CD4-positive, alpha-beta T cell treated with Interleukin-6 for 4 hours (primary cell): ENCODE data around the gene TRIM5.
A peak's percentile ranks its signal among the peaks of the same experiment; 100 is the strongest.
"Not testable (repeated sequence)": the region's sequence is repeated elsewhere in the genome, so short reads cannot be mapped to it uniquely, and the experiment has no call there.

Experiments used
- DNase-seq: peaks from one replicate; pipeline ENCODE4 v3.0.0-alpha.2; 2020; ENCODE audit warnings: mixed read lengths

TRIM5 gene, protein sequence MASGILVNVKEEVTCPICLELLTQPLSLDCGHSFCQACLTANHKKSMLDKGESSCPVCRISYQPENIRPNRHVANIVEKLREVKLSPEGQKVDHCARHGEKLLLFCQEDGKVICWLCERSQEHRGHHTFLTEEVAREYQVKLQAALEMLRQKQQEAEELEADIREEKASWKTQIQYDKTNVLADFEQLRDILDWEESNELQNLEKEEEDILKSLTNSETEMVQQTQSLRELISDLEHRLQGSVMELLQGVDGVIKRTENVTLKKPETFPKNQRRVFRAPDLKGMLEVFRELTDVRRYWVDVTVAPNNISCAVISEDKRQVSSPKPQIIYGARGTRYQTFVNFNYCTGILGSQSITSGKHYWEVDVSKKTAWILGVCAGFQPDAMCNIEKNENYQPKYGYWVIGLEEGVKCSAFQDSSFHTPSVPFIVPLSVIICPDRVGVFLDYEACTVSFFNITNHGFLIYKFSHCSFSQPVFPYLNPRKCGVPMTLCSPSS

DNA sequence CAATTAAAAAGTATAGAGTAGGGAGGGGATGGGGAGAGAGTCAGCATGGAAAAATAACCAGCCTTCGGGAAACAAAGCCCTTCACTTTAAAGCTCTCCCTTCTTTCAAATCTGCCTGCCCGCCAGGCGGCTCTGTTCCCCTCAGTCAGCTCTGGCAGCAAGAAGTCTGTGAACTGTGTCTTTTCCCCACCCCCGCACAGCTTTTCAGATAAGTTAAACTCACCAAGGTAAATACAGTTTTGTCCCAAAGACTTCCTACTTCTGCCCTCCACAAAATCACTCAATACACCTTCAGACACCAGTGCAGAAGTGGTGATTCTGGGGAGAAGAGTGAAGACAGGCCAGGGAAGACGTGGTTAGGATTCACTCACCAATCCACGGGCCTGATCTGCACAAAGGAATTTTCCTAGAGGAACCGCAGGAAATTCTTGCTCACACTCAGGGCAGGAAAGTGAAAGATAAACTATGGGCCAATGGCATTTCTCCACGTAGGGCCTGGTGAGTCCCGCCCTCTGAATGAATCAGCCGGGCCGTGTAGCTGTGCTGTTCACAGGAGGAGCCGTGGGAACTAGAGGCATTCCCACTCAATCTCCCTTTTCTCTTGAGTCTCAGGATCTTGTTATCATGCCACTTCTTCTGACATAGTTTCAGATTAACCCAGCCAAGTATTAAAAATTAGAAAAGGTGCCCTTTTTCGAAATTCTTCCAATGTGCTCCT, at the start of gene TRIM5:
Gene TRIM5, minus strand, starts transcription at position 429 of the 717 bp plus-strand sequence. CDS start 4,897 bp downstream, outside the sequence.
- peak; percentile 86 for DNase-seq

DNA sequence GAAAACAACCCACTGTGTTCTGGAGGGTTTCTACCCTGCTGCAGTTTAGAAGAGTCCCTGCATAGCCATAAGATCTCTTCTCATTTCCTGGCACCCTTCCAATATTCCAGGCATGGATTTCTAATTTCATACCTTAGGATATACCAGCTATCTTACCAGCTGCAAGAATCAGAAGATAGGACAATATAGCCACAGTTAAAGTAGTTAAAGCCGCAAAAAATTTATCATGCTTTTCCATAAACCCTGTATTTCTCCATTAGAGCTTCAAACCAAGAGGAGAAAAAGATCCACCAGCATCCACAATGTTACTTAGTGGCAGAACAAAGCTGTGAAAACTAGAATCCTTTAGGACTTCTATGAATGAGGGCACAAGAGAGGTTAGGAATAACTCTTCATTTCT, 42.8 kb upstream of the TRIM5 start:
- no peak for DNase-seq

DNA sequence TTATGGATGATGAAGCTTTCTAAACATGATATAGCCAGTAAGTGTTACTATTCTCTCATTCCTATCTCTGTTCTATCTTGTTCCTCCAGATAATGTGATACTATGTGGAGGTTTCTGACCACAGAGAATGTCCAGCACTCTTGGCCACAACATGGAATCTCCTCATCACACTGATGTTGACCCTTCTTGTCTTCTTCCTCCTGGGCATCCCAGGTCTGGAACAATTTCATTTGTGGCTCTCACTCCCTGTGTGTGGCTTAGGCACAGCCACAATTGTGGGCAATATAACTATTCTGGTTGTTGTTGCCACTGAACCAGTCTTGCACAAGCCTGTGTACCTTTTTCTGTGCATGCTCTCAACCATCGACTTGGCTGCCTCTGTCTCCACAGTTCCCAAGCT, 41.5 kb upstream of the TRIM5 start:
- no peak for DNase-seq

DNA sequence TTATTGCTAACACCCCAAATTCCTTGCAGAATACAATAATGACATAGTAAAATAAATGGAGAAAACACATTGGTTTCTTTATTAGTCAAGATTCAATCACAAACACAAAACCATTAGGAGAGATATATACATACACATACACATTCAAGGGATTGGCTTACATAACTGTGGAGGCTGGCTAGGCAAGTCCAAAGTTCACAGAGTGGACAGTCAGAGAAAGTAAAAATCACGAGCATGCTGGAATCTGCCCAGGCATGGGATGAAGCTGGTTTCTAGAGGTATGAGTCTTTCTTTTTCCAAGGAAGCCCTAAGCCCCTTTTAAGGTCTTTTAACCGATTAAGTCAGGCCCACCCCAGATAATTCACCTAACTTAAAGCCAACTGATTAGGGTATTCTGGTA, 37.7 kb upstream of the TRIM5 start:
- DNase-seq: no peak

DNA sequence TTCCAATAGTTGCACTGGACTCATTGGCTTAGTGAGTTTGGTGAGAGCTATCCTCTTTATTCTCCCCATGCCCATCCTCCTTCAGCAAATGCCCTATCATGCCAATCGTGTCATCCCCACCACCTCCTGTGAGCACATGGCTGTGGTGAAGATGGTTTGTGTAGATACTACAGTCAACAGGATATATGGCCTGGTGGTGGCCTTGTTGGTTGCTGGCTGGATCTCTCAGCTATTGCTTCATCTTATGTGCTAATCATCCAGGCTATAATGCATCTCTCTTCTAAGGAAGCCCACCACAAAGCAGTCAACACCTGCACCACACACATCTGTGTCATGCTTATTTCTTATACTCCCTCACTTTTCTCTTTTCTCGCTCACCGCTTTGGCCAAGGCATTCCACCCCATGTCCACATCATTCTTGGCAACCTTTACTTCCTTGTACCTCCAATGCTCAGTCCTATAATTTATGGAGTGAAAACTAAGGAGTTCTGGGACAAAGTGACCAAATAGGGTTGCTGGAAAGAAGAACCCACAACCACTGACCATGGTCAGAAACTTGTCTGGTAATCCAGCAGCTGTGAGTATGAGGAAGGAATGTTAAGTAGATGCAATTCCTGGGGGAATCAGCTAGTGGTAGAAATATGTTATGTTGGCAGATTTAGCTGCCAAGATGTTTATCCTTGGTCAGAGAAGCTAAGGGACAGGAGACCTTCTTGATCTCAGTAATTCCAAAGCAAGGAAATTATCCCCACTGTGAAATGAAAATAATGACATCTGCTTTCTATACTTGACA, 35.0 kb upstream of the TRIM5 start:
- DNase-seq: no peak

DNA sequence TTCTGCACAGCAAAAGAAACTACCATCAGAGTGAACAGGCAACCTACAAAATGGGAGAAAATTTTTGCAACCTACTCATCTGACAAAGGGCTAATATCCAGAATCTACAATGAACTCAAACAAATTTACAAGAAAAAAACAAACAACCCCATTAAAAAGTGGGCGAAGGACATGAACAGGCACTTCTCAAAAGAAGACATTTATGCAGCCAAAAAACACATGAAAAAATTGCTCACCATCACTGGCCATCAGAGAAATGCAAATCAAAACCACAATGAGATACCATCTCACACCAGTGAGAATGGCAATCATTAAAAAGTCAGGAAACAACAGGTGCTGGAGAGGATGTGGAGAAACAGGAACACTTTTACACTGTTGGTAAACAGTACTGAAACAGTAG, 31.6 kb upstream of the TRIM5 start:
- DNase-seq: not testable (repeated sequence)

DNA sequence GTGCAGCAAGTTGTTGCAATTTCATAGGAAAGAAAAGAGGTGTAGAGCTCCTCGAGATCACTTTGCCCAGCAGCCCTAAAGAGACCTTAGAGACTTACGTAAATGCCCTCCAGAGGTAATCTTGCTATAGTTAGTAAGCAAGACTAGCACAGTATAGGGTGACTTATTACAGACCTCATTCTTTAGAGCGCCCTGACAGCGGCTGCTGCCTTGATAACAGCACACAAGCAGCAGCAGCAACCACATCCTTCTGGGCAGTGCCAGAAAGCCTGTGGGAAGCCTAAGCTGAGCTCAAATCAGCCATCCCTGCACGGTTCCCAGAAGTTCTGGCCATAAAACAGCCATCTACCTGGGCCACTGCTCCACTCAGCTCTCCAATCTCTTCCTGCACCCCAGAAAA, 28.8 kb upstream of the TRIM5 start:
- no peak for DNase-seq

DNA sequence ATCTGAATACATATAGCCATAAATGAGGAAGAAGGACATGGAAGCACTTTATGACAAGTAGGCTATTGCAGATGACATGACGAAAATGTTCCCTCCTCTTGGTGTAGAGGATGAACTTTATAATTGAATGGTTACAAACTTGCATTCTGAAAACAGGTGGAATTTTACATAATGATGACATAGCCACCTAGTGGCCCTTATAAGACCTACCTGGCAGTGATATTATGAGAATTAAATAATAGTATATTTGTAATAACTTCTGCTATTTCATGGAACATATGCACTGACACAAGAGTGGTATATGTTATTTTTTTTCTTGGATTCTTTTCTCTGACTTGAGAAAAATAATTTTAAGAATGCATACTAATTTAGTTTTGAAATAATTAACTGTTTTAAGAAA, 27.6 kb upstream of the TRIM5 start:
- DNase-seq: no peak

DNA sequence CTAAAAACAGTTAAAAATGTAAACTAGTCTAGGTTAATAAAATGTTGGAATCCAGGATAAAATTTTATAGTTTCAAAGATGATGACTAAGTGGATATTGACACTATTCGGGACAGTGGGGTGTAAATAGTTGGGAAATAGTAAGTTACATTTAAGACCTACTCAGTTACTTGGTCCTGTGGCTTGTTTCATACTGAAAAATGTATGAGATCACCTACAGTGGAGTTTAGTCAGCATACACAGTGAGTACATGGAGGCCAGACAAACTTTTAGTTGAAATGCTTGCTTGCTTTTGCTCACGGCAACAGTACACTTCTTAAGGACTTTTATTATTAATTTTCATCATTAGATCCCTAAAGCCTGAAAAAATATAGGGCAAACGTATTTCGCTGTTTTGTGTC, 20.8 kb upstream of the TRIM5 start:
- DNase-seq: no peak

DNA sequence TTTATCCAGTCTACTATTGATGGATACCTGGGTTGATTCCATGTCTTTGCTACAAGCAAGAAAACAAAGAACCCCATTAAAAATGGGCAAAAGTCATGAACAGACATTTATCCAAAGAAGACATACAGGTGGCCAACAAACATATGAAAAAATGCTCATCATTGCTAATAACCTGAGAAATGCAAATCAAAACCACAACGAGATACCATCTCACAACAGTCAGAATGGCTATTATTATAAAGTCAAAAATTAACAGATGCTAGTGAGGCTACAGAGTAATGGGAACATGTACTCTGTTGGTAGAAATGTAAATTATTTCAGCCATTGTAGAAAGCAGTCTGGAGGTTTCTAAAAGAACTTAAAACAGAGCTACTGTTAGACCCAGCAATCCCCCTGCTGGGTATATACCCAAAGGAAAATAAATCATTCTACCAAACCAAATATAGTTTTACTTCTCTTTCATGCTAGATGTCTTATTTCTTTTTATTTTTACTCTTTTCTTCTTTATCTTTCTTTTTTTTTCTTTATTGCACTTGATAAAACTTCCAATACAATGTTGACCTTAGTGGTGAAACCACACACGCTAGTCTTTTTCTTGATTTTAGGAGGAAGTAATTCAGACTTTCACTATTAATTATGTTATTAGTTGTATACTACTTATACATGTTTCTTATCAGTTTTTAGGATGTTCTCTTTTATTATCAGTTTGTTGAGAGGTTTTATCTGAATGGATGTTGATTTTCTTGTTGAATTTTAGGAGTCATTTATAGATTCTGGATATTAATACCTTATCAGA, 19.1 kb upstream of the TRIM5 start:
- DNase-seq: no peak

DNA sequence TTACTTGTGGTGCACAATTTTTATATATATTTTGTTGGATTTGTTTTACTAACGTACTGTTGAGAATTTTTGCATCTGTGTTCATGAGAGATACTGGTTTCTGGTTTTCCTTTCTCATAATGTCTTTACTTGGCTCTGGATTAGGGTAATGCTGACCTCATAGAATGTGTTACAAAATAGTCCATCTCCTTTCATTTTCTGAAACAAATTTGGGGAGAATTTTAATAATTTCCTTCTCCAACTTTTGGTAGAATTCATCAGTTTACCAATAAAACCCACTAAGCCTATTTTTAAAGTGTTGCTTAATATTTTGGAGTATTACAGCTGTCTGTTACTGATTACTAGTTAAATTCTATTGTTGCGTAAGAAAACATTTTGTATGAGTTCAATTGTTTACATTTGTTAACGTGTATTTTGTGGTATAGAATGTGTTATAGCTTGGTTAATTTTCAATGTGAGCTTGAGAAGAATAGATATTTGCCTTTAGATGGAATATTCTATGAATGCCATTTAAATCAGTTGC, 16.2 kb upstream of the TRIM5 start:
- no peak for DNase-seq

DNA sequence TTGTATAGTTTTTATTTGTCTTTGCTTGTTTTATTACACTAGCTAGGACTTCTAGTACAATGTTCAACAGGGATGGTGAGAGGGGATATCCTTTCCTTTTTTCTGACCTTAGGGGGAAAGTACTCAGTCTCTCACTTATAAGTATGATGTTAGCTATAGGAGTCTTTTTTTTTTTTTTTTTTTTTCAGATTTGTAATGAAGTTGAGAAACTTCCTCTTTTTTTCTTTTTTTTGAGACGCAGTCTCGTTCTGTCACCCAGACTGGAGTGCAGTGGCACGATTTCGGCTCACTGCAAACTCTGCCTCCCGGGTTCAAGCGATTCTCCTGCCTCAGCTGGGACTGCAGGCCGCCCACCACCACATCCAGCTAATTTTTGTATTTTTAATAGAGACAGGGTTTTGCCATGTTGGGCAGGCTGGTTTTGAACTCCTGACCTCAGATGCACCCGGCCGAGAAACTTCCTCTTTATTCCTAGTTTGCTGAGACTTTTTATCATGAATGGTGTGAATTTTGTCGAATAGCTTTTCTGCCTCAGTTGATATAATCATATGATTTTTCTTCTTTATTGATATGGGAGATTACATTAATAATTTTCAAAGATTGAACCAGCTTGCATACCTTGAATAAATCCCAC, 15.7 kb upstream of the TRIM5 start:
- DNase-seq: no peak

DNA sequence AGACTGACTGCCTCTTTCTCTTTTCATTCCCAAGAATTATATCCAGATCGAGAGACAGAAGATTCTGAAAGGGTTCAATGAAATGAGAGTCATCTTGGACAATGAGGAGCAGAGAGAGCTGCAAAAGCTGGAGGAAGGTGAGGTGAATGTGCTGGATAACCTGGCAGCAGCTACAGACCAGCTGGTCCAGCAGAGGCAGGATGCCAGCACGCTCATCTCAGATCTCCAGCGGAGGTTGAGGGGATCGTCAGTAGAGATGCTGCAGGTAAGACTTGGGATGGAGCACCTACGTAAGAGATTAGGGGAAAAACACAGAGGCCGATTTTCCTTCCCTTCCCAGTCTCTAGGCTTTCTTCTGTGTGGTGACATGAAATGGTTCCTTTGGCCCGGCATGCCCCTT, 13.4 kb upstream of the TRIM5 start:
- no peak for DNase-seq

DNA sequence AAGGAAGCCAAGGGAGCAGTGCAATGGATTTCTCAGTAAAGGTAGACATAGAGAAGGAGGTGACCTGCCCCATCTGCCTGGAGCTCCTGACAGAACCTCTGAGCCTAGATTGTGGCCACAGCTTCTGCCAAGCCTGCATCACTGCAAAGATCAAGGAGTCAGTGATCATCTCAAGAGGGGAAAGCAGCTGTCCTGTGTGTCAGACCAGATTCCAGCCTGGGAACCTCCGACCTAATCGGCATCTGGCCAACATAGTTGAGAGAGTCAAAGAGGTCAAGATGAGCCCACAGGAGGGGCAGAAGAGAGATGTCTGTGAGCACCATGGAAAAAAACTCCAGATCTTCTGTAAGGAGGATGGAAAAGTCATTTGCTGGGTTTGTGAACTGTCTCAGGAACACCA, 11.3 kb upstream of the TRIM5 start:
- no peak for DNase-seq

DNA sequence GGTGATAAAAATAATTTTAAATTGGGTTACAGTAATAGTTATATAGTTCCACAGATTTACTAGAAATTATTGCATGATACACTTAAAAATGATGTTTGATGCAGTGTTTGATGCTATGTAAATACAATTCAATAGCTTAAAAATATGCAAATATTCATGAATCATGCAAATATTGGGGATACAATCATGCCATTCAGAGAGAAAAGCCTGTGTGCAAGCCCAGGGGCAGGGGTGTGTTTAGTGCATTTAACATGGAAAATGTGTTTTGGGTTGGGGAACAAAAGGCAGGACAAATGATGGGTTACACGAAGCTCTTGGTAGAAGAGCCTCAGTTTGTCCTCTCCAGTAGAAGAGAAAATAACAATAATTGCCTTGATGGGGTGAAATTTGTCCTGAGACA, 10.7 kb upstream of the TRIM5 start:
- no peak for DNase-seq

DNA sequence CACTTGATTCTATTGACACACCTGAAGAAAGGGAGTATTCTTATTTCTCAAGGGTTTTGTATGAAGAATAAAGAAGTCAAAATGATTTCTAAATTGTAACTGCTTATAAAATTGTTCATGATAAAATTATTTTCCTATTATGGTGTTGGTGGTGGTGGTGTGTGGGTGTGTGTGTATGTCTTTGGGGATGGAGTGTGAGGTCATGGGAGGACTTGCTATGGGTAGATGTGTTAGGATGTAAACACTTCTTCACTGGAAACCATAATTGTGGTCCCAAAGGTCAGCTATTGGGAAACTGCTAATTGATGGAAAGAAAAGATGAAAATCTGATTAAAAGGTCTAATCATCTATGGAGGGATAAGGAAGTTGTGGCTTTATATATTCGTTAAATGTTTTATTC, 9.8 kb upstream of the TRIM5 start:
- no peak for DNase-seq

DNA sequence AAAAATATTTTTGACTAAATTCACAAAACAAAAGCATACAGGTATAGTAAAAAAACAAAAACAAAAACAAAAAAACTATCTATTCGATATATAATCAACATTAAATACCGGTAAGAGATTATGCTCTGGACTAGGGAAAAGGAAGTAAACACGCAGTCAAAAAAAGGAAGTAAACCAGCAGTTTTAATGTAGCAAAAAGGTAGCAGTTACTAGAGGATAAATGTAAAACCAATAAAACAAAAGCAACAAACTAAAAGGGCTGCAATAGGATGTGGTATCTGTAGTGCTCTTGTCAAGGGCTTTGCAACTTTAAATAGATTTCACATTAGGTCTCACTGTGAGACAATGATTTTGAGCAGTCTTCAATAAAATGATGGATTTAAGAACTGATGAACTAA, 7.1 kb upstream of the TRIM5 start:
- no peak for DNase-seq

DNA sequence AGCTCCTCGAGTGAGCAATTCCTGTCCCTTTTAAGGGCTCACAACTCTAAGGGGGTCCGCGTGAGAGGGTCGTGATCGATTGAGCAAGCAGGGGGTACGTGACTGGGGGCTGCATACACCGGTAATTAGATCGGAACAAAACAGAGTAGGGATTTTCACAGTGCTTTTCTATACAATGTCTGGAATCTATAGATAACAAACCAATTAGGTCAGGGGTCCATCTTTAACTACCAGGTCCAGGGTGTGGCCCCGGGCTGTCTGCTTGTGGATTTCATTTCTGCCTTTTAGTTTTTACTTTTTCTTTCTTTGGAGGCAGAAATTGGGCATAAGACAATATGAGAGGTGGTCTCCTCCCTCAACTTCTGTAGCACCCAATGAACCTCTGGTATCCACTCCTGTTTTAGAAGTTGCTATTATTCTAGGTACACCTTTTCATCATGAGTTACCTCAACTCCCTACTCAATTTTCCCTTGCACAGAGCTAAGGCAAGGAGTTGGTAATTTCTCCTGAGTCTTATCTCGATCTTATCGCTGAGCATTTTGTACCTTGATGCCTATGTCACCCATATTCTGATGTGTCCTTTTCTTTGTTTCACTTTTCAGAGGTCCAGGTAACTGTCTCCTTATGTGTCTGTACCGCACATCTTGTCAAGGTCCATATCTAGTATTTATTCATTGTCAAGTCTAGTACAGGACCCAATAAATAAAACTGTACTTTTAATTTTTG, 6.5 kb upstream of the TRIM5 start:
- not testable (repeated sequence) for DNase-seq

DNA sequence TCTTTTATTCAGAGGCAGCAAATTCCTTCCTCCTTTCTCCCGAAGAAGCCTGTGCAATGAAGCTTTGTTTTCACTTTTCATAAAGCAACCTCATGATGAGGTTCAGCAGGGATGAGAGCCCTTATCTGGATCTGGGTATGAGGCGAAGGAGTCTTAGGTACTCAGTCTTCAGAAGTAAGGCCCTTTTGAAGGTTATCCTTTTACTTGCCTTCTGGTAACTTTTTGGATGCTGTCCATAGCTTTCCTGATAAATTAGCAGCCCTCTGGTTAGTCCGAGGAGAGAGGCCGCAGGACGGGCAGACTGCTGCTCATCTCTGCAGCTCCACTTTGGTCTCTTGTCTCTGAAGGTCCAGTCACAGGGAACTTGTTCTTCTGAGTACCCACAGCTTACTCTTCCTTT, 5.9 kb upstream of the TRIM5 start:
- DNase-seq: no peak

DNA sequence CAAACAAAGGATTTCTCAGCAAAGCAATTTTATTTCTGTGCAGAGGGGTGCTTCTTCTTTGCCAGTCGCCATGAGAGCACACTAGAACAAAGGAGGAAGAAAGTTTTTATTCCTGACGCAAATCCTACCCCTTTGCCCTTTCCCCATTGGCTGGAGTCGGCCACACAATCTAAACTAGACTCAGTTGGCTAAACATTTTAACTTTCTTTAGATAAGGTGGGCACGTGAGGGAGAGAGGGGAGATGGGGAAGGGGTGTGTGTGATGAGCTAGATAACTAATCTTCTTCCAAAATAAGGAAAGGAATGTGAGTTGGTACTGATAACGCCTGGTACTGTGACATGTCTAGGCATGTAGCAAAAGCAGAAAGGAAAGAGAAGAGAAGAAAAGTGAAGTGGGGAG, 5.3 kb upstream of the TRIM5 start:
- DNase-seq: no peak

DNA sequence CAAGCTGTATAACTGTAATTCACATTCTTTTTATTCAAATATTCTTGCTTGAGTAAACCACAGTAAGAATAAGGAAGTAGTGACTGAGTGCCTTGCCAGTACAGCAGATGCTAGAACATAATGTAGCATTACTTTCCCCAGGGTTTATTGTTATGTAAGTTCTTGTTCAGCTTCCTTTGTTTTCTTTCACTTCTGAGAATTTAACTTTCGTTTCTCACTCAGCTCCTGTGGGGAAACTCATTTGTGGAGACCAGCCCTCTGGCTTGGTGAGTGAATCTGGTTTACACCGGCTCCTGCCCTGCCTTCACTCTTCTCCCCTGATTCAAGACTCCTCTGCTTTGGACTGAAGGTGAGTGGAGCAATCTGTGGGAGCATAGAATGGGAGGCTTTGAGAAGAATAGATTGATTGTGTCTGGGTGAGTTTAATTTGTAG, 4.7 kb upstream of the TRIM5 start, which contains the start of gene TRIM22:
Gene TRIM22, plus strand, starts transcription at position 240 of the 433 bp plus-strand sequence. CDS start 6,443 bp downstream, outside the sequence.
- peak; percentile 63 for DNase-seq
